GM21390 (cell line): ENCODE measurements around the gene SLC5A10.
A peak's percentile ranks its signal among the peaks of the same experiment; 100 is the strongest.
"Not testable (repeated sequence)": the region's sequence is repeated elsewhere in the genome, so short reads cannot be mapped to it uniquely, and the experiment has no call there.

Experiments used
- ATAC-seq: cut with Tn5 transposase; IDR thresholded peaks from one replicate; pipeline ENCODE4 v1.9.1; 2021; ENCODE audit not compliant: unreplicated experiment

SLC5A10 gene

DNA sequence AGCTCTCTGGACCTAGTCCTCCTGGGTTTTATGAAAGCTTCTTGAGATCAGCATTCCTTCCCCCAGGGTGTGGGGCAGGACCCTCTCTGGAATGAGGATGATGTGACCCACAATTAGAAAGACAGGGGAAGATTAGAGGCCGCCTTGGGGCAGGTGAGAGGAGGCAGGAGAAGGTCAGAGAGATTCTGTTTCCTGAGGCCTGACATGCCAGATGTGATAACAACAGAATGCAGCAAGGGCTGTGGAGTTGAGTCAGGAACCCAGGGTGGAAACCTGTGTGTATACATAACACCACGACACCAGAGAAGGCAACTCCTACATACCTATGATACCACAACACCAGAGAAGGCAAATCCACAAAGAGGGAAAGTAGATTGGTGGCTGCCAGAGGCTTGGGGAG is 5.4 kb upstream of the SLC5A10 start:
- ATAC-seq: no peak

DNA sequence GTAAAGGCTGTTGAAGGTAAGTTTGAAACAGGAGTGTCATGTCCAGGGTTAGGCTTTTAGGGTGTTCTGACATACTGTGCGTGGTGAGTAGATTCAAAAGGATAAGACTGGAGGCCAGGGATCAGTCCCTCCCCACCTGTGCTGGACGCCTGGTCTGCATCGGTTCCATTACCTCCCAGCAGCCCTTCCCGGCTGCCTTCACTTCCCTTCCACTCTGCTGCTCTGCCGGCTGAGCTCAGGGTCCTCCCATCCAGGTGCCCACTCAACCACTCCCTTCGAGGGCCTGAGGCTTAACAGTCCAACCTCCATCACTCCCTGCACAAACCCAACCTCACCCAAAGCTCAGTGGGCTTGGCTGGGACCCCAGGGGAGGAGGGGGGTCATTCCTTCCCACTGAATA is 4.1 kb upstream of the SLC5A10 start:
- no peak for ATAC-seq

DNA sequence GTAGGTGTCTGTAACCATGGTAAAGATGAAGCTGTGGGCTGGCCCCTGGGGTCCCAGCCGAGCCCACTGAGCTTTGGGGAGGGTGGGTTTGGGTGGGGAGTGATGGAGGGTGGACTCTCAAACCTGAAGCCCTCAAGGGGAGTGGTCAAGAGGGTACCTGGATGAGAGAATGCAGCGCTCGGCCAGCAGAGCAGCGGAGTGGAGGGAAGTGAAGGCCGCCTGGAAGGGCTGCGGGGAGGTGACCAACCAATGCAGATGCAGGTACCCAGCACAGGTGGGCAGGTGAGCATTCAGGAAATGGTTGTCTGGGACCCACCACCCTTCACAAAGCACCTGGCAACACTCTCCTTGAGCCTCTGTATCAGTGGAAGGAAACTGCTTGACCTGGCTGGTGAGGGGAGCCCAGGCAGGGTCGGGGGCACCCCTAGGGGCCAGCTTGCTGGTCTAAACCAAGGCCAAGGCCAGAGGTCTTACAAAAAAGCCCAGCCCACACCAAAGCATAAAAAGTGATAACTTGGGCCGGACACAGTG is 3.4 kb upstream of the SLC5A10 start:
- no peak for ATAC-seq

DNA sequence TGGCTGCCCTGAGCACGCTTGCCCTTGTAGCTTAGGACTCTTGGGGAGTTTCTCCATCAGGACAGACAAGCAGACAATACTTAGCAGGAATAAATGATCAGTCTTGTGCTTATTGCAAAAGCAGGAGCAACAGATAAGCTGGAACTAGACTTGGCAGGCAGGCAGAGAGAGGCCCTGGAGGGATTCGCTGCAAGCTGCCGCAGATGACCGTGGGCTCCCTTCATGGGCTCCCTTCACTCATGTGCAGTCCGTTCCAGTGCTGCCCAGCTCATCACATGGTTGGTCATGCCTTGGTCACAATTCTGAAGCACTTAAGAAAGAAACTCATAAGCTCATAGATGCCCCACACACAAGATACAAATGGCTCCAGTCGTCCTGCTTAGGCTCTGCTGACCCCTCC is 2.4 kb upstream of the SLC5A10 start:
- no peak for ATAC-seq

DNA sequence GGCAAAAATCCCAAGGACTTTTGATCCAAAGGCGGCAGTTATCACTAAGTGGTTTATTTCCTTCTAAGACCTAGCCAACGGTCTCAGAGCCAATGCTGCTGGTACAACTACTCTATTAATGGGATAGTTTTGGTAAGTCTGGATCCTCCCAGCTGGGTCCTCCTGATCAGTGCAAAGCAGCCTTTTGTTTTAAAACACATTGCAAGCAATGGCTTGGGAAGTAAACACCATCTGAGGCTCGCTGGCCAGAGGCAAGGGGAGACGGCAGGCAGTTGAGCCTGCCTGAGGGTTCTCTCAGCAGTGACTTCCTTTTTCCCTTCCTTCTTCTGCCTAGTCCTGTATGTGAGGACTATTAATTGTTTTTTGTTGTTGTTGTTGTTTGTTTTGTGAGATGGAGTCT is 1.6 kb upstream of the SLC5A10 start:
- no peak for ATAC-seq

DNA sequence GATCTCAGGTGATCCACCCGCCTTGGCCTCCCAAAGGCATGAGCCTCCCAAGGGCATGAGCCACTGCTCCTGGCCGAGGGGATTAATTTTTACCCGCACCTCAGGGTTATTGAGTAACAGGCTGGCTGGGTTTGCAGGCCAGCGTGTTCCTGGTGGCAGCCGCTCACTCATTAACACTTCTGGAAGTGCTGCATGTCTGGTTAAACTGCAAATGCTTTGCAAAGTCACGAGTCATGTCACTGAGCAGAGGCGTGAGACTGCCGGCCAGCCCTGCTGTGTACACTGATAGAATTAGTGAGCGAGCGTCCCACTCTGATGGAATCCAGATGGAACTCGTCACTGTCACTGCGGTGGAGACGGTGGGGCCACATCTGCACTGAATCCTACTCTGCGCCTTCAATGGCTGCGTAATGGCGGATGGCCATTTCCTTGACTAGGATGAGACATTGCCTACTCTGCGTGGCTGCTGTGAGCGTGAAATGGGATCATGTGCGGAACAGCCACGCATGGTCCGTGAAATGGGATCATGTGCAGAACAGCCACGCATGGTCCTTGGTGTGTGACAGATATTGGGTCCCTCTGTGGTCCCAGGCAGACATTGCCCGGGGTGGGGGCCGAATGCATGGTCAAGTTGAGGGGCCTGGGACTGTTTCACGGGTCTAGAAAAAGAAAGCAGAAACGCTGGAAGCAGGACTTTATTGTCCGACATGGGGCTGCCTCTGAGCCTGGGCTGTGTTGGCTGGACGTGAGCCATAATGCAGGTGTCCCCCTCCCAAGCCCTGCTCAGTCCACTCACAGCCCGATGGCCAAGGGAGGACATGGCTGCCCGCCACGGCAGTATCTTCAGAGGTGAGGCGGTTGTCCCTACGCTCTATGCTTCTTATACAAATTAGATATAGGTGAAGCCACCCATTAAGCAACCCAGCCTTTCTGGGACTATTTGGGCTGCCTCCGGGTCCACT is 740 bp upstream of the SLC5A10 start:
- no peak for ATAC-seq

DNA sequence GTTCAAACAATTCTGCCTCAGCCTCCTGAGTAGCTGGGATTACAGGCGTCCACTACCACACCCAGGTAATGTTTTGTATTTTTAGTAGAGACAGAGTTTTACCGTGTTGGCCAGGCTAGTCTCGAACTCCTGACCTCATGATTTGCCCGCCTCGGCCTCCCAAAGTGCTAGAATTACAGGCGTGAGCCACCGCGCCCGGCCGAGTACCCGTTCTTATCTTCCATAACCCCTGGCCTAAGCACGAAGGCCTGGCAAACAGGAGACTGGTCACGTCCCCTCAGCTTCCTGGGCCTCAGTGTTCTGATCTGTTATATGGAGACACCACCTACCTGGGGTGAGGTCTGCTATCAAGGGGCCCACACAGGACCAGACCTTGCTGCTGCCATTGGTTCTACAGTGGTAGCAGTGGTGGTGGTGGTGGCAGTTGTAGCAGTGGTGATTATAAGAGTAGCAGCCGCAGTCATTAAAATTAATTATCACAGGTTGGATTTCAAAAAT is 1.3 kb downstream of the SLC5A10 start:
- ATAC-seq: no peak

DNA sequence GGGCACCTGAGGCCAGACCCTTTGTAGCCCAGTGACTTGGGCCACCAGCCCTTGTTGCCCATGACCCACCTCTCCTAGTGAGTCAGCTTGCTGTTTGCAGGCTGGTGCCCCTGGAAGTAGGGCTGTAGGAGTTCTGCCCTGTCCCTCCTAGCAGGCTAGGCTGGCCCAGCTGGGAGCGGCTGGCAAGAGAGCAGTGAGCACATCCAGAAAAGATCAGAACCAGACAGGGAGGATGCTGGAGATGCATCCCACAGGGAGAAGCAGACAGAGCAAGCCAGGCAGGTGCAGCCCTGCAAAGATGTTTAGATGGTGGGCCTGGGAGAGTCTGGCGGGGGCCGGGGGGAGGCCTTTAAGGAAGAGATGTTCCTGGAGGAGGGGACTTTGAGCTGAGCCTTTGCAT is 2.4 kb downstream of the SLC5A10 start:
- no peak for ATAC-seq

DNA sequence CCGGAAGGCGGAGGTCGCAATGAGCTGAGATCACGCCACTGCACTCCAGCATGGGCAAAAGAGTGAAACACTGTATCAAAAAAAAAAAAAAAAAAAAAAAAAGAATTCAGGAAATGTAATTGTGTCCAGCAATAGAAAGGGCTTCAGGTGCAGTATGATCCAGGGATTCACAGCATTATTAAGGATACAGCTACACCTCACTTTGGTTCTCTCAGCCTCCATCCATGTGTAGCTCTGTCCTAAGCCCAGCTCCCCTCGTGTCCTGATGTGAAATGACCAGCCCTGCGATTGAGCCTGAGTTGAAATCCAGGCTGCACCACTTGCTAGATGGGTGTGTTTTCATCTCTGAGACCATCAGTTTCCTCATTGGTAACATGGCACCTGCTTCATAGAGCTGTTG is 3.0 kb downstream of the SLC5A10 start:
- no peak for ATAC-seq

DNA sequence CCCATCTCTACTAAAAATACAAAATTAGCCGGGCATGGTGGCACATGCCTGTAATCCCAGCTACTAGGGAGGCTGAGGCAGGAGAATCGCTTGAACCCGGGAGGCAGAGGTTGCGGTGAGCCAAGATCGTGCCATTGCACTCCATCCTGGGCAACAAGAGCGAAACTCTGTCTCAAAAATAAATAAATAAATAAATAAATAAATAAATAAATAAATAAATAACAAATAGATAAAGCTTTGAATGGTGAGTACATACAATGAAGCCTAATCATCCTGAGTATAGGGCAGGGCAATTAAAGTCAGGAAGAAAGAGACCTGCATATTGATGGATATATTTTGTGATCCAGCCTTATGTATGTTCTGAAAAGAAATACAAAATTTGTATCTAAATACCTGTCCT is 4.1 kb downstream of the SLC5A10 start:
- ATAC-seq: not testable (repeated sequence)

DNA sequence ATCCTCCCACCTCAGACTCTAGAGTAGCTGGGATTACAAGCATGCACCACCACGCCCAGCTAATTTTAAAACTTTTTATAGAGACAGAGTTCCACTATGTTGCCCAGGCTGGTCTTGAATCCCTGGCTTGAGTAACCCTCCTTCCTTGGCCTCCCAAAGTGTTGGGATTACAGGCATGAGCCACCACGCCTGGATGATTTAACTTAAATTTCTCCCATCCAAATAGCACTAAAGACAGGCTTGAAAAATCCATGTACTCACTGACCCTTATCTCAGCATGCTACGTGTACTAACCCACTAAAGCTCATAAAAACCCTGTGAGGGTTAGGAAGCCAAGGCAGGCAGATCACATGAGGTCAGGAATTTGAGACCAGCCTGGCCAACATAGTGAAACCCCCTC is 4.6 kb downstream of the SLC5A10 start:
- ATAC-seq: no peak

DNA sequence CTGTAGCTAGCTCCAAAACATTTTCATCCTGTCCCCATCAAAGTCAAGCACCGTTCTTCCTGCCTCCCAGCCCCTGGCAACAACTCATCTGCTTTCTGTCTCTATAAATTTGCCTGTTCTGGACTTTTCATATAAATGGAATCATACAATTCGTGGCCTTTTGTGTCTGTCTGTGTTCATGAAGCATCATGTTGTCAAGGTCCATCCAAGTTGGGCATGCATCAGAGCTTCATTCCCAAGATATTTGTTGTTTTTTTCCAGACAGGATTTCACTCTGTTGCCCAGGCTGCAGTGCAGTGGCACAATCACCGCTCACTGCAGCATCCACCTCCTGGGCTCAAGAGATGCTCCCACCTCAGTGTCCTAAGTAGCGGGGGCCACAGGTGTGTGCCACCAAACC is 5.9 kb downstream of the SLC5A10 start:
- no peak for ATAC-seq

DNA sequence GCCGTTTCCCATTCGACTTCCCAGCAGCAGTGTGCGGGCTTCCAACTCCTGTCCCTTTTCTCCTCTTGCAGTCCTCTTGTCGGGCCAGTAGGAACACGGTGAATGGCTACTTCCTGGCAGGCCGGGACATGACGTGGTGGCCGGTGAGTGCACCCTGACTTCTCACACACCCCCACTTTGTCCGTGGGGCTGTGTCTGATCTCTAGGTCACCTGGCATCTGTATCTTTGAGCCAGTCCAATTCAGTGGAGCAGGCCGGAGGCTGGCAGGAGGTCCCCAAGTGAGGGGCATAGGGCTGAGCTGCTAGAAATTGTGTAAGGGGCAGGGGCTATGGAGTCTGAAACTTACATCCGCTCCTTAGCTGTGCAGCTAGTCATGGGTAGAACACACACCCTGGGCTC is 6.6 kb downstream of the SLC5A10 start:
- no peak for ATAC-seq

DNA sequence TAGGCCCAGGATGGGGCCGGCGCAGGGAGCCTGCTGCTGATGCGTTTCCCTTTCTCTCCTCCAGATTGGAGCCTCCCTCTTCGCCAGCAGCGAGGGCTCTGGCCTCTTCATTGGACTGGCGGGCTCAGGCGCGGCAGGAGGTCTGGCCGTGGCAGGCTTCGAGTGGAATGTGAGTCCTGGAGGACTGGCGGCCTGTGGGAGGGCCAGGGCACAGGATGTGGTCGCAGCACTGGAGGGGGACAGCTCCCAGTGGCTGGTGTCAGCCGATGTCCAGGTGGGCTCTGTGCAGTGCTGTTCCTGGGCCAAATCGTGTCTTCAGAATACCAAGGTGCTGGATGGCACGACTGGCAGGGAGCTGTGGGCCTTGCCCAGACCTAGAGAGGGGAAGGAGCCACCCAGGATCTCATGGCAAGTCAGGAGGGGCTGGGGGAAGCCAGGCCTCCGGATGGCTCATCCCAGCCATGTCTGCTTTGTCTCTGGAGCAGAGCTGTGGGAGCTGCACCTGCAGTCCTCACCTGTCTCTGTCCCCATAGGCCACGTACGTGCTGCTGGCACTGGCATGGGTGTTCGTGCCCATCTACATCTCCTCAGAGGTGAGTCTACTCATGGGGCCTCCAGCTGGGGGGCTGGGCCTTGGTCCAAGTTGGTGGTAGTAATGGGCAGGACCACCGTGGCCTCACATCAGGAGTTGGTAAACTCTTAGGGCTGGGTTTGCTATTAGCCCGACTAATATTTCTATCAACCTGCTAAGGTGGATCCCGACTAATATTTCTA is 7.3 kb downstream of the SLC5A10 start:
- ATAC-seq: no peak

DNA sequence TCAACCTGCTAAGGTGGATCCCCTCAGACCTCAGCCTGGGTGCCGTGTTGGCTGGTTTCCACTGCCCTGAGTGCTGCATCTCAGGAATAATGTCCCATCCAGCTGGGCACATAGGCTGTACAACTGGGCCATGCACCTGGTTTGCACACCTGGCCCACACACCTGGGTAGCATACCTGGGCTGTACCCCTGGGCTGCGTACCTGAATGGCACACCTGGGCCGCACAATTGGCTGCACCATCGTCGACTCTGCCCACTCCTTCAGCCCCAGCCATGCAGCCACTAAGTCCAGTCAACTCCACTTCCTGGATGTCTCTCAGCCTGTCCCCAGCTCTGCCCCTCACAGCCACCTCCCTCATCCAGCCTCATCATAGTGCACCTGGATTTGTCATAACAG is 7.9 kb downstream of the SLC5A10 start:
- ATAC-seq: no peak

DNA sequence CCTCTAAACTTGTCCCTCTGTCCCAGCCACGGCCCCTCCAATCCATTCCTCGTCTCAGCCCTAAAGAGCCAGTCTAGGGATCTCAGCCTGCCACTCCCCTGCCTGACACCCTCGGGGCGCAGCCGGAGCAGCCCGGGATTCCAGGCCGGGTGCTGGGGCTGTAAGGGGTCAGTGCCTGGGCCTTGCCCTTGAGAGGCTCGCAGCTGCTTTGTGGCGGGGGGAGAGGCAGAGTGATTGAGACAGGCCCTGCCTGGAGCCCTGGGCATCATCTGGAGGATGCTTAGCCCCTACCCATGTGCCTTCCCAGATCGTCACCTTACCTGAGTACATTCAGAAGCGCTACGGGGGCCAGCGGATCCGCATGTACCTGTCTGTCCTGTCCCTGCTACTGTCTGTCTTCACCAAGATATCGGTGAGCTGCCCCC is 8.3 kb downstream of the SLC5A10 start:
- ATAC-seq: no peak

DNA sequence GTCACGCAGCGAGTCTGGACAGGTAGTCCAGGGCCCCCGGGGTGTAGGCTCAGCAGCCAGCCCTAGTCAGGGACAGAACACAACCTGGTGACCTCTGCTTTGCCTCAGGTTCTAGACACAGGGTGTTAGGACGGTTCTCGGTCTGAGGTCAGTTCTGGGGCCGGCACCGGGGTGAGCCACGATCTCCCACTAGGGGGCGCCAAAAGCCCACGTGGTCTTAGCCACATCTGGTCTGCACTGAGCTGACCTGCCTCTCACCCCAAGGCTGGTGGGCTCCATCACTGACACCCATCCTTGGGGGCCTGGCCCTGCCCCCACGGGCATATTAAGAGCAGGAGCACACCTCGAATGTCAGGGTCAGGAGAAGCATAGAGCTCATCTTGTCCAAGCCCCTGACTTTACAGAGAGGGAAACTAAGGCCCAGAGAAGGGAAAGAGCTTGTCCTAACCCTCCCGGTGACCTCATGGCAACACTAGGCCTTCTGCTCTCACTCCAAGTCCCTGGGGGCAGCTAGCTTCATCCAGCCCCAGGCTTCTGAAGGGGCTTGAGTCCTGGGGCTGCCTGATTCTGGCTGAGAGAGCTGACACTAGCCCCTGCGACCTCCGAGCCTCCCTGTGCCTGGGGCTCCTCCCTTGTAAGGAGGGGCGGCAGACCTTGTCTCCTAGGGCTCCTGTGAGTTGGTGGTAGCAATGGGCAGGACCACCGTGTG is 9.0 kb downstream of the SLC5A10 start:
- peak; percentile 58 for ATAC-seq

DNA sequence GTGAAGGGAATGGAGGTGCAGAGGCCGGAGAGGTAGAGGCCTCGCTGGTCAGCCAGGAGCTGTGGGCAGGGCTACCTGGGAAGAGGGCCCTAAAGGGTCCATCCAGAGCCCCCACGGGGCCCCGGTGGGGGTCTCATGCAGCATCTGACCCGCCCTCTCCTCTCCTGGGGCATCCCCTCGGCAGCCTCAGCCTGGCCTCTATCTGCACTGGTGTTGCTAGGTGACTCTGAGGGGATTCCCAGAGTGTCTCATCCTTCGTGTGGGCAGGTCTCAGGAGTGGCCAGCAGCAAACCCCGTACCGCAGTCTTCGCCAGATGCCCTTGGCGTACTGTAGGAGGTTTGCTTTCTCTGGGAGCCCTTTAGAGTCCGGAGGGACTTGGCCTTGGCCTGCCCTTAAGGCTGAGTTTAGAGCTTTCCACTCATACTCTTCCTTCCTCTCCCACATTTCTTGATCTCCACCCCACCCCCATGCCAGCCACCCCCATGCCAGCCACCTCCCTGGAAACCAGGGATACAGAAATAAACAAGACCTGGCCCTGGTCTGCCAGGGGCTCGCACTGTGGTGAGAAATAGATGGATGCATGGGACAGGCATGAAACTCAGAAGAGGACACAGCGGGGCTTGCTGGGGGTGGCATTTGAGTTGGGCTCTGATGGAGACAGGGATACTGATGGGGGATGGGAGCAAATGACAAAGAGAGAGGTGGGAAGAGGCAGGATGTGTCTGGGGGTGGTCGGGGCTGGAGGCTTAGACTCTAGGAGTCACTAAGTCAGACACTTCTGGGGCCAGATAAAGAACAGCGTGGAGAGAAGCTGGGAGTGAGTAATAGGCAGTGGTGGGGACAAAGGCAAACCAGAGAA is 9.9 kb downstream of the SLC5A10 start:
- no peak for ATAC-seq

DNA sequence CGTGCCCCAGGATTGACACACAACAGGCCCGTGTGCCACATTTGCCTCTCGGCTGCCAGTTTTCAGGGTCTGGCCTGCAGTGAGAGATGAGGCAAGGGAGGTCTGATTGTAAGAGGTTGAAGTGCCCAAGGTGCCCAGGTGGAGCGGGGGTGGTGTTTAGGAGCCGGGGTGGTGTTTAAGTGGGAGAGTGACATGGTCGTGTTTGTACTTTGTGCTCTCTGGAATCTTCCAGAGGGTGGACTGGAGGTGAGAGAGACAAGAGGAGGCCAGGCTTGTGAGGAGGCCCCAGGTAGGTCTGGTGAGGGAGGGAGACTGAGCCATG is 10.5 kb downstream of the SLC5A10 start:
- no peak for ATAC-seq
